Kidney epithelial cell (primary cell): ENCODE data around the gene CFAP54. TPM values are rescaled to one million over a fixed set of nuclear protein-coding genes. Genes with fewer than 3 reads are reported as not detected.

ENCODE experiments used
- DNase-seq: peaks from one replicate; pipeline ENCODE4 v3.0.0-alpha.2; 2010; ENCODE audit warnings: low read depth
- H3K27me3 ChIP-seq: 2 replicates; pipeline ENCODE4 v1.6.0; 2011; ENCODE audit warnings: low read length; ENCODE audit not compliant: control insufficient read depth, insufficient read depth
- H3K36me3 ChIP-seq: 2 replicates; pipeline ENCODE4 v1.5.1; 2011; ENCODE audit warnings: low read length; ENCODE audit not compliant: control insufficient read depth, insufficient read depth
- H3K4me3 ChIP-seq: 2 replicates; pipeline ENCODE4 v1.5.1; 2011; ENCODE audit warnings: low read depth, mild to moderate bottlenecking, control low read depth, low read length
- total RNA-seq: library from RNA; depleted of rRNA; stranded (reverse); fragments of >200 nt; gene quantifications from 2 replicates; pipeline ENCODE4 v1.2.3, GENCODE V29; 2015
- TF ChIP-seq, protein P1 (sequence below): IDR thresholded peaks from 2 replicates; pipeline ENCODE4 v1.5.1; 2011; ENCODE audit warnings: mild to moderate bottlenecking, moderate library complexity, low read length, control low read depth, inconsistent platforms; ENCODE audit not compliant: insufficient read depth, poor library complexity, severe bottlenecking

CFAP54 gene
- total RNA-seq, 1 donor from 2014 or later = 0.79 TPM

DNA sequence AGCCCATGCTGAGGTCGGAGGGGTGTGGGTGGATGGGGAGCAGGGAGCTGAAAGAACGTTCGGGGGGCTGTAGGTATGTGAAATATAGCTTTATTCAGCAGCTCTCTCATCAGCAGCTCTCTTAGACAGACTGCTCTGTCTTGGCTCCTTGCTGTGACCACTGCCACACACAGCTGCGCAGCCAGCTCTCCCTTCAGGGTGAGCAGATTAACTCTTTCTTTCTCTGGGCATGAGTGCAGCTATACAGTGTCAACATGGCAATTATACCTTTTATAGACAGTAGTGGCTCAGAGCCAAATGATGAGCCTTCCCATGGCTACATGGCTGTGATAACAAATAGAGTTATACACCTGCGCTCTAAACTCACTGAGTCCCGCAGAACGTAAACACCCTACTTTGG, 280.0 kb downstream of the CFAP54 start:
- no peaks in the 10 kb centered on the region for H3K27me3 ChIP-seq
- TF ChIP-seq, protein P1, sequence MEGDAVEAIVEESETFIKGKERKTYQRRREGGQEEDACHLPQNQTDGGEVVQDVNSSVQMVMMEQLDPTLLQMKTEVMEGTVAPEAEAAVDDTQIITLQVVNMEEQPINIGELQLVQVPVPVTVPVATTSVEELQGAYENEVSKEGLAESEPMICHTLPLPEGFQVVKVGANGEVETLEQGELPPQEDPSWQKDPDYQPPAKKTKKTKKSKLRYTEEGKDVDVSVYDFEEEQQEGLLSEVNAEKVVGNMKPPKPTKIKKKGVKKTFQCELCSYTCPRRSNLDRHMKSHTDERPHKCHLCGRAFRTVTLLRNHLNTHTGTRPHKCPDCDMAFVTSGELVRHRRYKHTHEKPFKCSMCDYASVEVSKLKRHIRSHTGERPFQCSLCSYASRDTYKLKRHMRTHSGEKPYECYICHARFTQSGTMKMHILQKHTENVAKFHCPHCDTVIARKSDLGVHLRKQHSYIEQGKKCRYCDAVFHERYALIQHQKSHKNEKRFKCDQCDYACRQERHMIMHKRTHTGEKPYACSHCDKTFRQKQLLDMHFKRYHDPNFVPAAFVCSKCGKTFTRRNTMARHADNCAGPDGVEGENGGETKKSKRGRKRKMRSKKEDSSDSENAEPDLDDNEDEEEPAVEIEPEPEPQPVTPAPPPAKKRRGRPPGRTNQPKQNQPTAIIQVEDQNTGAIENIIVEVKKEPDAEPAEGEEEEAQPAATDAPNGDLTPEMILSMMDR = no peak
- H3K36me3 ChIP-seq = no peaks in the 10 kb centered on the region
- no peak for DNase-seq
- no peak overlapping the region for H3K4me3 ChIP-seq

- TF ChIP-seq, protein P1 = no peak
- Histone ChIP-seq H3K36me3 (no peaks in the 10 kb centered on the region), H3K4me3 (no peak overlapping the region)
Observed at GRCh38 chr12:96770219-96771102, 281.1 kb downstream of the CFAP54 start.

GRCh38 chr12:96773031-96773430, 283.7 kb downstream of the CFAP54 start:
- Histone ChIP-seq H3K27me3 (no peaks in the 10 kb centered on the region), H3K4me3 (no peak overlapping the region), H3K36me3 (no peaks in the 10 kb centered on the region)
- TF ChIP-seq, protein P1 = no peak
- DNase-seq = no peak

More at GRCh38 chr12:96770219-96771102, 281.1 kb downstream of the CFAP54 start:
- no peaks in the 10 kb centered on the region for H3K27me3 ChIP-seq
- DNase-seq = no peak

DNA sequence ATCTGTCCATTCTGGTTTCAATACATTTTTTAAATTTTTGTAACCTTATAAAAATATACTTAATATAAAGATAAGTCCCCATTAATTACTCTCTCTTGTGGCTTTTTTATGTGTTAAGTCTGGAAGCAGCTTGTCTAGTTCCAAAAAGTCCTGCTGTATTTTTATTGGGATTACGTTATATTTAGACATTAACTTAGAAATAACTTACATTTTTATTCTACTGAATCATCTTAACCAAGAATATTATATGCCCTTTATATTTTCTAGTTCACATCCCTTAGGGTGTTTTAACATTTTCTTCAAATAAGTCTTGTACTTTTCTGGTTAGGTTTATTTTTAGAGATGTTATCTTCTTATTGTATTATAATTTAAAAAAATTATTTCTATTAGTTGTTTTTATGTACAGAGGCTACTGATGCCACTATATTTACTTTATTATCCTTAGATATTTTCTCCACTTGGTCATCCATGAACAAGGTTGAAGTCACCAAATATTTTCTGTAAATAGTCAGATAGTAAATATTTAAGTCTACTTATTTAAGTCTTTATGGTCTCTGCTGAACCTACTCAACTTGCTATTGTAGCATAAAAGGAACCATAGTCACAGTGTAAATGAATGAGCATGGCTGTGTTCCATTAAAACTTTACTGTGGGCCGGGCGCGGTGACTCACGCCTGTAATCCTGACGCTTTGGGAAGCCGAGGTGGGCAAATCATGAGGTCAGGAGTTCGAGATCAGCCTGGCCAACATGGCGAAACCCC, 285.3 kb downstream of the CFAP54 start:
- no peaks in the 10 kb centered on the region for H3K36me3 ChIP-seq
- no peak overlapping the region for H3K4me3 ChIP-seq
- no peak for DNase-seq
- TF ChIP-seq, protein P1 = no peak
- no peaks in the 10 kb centered on the region for H3K27me3 ChIP-seq

GRCh38 chr12:96776908-96777307, 287.5 kb downstream of the CFAP54 start:
- no peaks in the 10 kb centered on the region for H3K27me3 ChIP-seq
- TF ChIP-seq, protein P1 = no peak
- DNase-seq = no peak
- H3K36me3 ChIP-seq = no peaks in the 10 kb centered on the region
- H3K4me3 ChIP-seq = no peak overlapping the region
